Renal cortex interstitium (tissue), 11 donors: ENCODE data around the gene SLC25A5. TPM values are rescaled to one million over a fixed set of nuclear protein-coding genes. Genes with fewer than 3 reads are reported as not detected.
"Not testable (repeated sequence)": the region's sequence is repeated elsewhere in the genome, so short reads cannot be mapped to it uniquely, and the experiment has no call there.

Experiments used
- DNase-seq, 11 donors: peaks; one replicate each; pipeline ENCODE4 v3.0.0-alpha.2; 2013; ENCODE audit warnings: low read depth in 9 of 11, low spot score in 4 of 11; ENCODE audit errors: extremely low read depth in 1 of 11
- polyA plus RNA-seq, 3 donors: library from polyadenylated mRNA; unstranded; fragments of 120-200 nt; gene quantifications; one replicate each; pipeline ENCODE4 v1.2.1, GENCODE V29; 2013; ENCODE audit not compliant: insufficient read length in 3 of 3

Gene SLC25A5
- polyA plus RNA-seq, 3 donors = 308 to 334 (median 328) TPM

DNA sequence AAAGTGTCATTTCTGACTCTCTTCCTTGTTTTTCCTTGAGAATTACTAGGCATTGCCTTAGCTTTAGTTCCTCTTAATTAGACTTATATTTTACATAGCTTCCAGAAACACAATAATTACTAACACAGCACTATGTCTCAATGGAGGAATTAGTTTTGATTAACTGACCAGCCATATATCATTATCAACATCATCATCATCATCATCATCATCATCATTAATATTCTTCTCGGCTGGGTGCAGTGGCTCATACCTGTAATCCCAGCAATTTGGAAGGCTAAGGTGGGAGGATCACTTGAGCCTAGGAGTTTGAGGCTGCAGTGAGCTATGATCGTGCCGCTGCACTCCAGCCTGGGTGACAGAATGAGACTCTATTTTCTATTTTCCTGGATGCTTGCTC lies 2.7 kb upstream of the SLC25A5 start:
- no peak for DNase-seq

- no peak for DNase-seq
These were observed 1.3 kb upstream of the SLC25A5 start for GRCh38 chrX:119466970-119467369.

GRCh38 chrX:119467433-119467832 lies 811 bp upstream of the SLC25A5 start:
- DNase-seq = no peak

- peak in 9 of 11 donors; percentile 56 to 83 (median 76) for DNase-seq
These were observed 488 bp downstream of the SLC25A5 start for GRCh38 chrX:119468551-119469312.

DNA sequence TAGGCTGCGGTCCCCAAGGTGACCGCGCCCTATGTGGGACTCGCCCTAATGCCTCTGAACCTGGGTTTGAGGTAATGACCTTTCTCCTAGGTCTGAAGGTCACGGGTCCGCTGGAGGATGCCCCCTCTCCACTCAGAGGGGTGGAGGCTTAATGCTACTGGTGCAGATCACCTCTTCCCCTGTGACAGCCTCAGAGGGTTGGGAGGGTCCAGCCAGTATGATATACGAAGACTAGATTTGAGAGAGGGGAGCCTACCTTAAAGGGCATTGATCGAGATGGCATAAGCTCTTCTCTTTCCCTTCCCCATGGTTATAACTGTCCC lies 1.0 kb downstream of the SLC25A5 start:
- no peak for DNase-seq

GRCh38 chrX:119474615-119475388 lies 6.6 kb downstream of the SLC25A5 start:
- no peak for DNase-seq

DNA sequence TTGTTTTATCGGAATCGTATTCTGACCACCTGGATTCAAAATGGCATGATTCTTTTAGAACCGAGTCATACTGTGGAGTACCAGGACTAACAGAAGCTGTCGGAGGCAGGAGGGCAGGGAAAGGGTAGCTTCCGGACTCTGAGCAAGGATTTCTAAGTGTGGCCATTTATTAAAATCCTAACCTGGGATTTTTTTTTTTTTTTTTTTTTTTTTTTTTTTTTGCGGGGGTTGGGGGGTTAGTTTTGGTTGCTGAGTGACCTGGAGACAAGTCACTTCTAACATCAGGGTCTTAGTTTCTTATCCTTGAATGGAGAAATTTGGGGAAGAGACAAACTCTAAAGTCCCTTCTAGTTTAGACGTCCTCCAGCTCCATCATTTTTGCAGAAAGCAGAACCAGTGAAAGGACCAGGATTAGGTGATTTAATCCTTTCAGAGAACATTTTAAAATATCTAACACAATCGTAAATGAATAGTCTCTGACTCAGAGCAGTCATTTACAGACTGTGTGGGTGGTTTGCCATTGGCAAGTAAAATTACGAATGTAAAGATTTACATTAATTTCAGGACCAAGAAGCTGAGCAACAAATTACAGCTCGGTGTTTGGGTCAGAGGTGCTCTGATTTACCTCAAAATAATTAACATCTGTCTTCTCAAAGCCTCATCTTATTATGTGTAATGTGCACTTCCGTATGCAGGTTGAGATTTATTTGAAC lies 7.3 kb downstream of the SLC25A5 start:
- no peak for DNase-seq

GRCh38 chrX:119477812-119478232 lies 9.6 kb downstream of the SLC25A5 start:
- no peak for DNase-seq

DNA sequence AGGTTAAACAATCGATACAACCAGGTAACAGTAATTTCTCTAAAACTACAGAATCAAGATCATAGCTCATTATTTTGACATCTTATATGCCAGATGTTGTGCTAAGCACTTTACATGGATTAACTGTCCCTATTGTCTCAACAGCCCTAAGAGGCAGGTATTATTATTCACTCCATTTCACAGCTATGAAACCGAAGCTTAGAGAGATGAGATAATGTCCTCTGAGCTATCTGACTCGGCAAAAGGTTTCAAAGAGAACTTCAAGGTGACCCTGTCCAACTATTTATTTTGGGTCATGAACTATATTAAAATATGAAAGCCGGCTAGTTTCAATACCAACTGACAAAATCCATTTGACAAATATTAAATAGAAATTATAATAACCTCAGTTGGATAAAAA lies 10.3 kb downstream of the SLC25A5 start:
- DNase-seq = no peak

DNA sequence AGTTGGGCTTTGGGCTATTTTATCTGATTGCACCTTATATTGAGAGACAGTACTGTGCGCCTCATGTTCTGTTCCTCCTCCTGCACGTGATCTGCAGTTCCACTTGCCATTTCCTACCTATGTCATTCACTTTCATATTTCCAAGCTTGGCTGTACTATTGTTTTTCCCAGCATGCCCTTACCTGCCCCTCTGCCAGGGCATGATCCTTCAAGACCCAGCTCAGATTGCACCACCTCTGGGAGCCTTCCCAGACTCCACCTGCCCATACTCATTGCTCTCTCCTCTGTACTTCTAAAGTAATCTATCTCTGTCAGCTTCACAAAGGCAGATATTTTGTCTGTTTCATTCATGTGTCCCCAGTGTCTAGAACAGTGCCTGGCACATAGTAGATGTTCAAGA lies 11.6 kb downstream of the SLC25A5 start:
- no peak for DNase-seq

- no peak for DNase-seq
These were observed 13.1 kb downstream of the SLC25A5 start for GRCh38 chrX:119481323-119481801.

GRCh38 chrX:119482041-119482440 lies 13.8 kb downstream of the SLC25A5 start:
- DNase-seq = no peak

DNA sequence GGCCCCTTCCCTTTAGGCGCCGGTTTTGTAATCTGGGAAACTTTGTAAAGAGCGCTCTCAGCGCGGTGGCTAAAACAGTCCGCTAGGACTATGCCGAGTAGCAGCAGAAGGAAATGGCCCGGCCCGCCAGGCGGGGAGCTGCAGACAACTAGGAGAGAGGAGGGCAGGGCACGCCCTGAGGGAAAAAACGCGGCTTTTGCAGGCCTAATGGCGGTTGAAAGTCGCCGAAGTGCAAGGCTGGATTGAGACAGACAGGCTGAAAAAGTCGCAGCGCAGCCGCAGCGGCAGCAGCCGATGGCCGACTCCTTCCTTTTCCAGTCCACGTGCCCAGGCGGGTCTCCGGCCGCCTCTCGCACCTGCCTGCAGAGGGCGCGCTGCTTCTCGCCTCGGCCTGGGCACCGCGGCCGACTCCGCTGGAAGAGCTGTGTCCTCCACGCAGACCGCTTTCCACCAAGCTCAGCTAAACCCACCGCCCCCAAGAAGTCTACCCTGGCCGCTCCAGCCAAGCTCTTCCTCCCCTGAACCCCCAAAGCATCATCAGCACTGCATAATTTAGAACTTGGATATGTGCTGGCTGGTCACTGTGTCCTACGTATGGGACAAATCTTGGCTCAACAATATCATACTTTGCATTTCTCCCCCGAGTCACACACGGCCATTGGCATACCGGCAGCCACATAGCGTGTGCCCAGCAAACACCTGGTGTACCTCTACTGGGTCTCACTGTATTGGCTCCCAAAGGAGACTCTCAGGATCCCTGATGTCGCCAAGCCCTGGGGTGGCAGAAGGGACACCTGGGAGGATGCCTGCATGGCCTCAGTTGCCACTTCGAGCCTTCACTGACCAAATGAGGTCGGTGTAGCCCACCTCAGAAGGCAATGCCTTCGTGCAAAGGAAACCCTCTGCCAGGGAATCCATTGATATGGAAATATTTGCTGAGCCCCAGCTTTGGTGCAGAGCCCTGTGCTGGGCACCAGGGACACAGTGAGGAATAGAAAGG lies 14.5 kb downstream of the SLC25A5 start:
- DNase-seq = peak in 4 of 11 donors; percentile 22 to 31 (median 28)

GRCh38 chrX:119486745-119487144 lies 18.5 kb downstream of the SLC25A5 start:
- DNase-seq = no peak

- not testable (repeated sequence) for DNase-seq
These were observed 19.5 kb downstream of the SLC25A5 start for GRCh38 chrX:119487766-119488165.

DNA sequence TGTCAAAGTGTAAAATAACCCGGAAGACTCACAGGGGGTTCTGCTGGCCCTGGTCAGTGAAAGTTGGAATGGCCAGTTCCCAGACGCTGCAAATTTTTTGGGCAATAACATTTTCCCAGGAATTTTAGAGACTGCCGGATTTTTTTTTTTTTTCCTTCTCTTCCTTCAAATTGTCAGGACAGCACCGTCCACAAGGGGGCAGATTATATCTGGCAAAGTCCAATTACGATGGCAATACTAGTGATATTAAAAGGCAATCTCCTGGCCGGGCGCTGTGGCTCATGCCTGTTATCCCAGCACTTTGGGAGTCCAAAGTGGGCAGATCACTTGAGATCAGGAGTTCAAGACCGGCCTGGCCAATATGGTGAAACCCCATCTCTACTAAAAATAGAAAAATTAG lies 20.5 kb downstream of the SLC25A5 start:
- peak in 2 of 11 donors; percentile 23 to 26 for DNase-seq

- no peak for DNase-seq
These were observed 21.2 kb downstream of the SLC25A5 start for GRCh38 chrX:119489212-119490074.

DNA sequence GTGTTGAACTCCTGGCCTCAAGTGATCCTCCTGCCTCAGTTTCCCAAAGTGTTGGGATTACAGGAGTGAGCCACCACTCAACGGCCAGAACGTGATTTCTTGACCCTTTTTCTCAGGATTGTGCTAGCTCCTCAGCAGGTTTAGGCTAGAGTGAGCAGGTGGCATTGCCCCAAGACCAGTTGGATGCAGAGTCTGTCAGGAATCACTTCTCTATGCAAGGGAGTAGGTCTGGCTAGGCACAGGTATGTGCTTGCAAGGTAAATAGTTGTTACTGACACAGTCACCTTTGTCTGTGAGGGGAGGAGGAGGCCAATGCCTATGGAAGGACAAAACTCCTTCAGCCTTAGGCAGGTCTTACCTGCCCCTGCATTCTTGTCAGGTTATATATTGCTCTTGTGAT lies 24.2 kb downstream of the SLC25A5 start:
- no peak for DNase-seq
